ENCODE results near the gene TMEM9.

The TMEM9 gene

GRCh38 chr1:201110138-201110537 lies 44.1 kb downstream of the TMEM9 start:
- in situ Hi-C loops (cut with MboI; ENCODE audit: low sequenced_read_pairs): no loop called here

GRCh38 chr1:201109651-201110050 lies 44.6 kb downstream of the TMEM9 start:
- in situ Hi-C loops (cut with MboI; ENCODE audit: low sequenced_read_pairs): no loop called here

DNA sequence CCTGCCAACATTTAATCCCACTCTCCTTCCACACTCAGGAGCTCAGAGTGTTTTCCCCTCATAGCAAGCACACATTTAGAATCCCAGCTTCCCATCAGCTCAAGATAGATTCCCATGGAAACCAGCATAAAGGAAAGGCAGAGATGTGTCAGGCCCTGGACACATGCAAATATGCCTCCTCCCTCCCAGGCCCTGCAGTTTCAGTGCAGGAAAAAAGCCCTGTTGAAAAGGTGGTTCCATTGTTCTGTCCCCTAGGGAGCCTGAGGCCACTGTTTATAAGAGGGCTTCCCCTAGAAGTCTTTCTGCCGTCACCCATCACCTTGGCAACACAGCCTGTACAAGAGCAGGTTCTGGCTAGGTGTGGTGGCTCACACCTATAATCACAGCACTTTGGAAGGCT lies 45.7 kb downstream of the TMEM9 start:
- in situ Hi-C loops (cut with MboI; ENCODE audit: low sequenced_read_pairs): no loop called here

GRCh38 chr1:201105688-201106087 lies 48.6 kb downstream of the TMEM9 start:
- in situ Hi-C loops (cut with MboI; ENCODE audit: low sequenced_read_pairs): no loop called here

DNA sequence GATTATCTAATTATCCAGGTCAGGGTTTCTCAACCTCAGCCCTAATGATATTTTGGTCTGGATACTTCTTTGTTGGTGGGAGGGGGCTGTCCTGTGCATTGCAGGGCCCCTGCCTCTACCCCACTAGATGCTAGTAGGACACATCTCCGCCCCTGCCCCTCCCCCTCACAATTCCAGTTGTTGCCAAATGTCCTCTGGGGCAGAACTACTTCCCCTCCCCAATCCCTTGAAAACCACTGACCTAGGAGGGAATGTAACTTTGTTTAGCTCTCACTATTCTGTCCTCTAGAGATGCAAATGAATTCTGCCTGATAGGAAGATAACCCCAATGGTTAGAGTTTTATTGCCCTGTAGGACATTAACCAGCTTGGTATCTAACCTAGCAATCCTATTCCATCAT lies 50.1 kb downstream of the TMEM9 start:
- in situ Hi-C loops (cut with MboI; ENCODE audit: low sequenced_read_pairs): no loop called here

GRCh38 chr1:201103666-201104065 lies 50.6 kb downstream of the TMEM9 start:
- in situ Hi-C loops (cut with MboI; ENCODE audit: low sequenced_read_pairs): no loop called here

DNA sequence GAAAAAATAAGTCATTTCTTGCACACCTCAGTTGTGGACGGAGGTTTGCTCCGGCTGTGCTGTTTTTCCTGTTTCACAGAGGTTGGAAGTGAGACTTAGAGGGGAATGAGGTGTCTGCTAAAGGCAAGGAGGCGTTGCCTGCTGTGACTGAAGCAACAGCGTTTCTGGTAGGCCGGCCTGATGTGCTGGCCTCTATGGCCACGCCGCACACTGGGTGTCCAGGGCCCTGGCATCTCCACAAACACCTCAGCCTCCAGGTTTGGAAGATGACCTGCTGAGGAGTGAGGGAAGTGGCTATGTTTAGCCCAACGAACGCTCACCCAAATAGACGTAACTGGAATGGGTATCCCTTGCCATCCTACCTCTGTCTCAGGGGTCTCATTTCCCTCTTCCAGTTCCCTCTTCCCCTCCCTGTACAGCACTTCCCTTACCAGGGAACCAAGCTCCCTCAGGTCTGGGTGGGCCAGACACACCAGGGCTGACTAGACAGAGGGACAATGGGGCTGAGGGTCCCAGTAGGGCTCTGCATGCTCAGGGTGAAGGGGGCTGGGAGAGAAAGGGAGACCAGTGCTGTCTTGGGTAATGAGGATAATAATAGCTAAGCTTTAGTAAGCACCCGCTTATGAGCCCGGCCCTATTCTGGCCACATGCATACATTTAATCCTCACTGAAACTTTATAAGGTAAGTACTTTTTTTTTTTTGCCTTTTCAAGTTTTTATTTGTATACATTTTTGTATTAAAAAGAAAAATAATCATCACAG lies 53.9 kb downstream of the TMEM9 start:
- in situ Hi-C loops (cut with MboI; ENCODE audit: low sequenced_read_pairs): no loop called here

GRCh38 chr1:201098992-201099677 lies 55.1 kb downstream of the TMEM9 start:
- in situ Hi-C loops (cut with MboI; ENCODE audit: low sequenced_read_pairs): no loop called here

- in situ Hi-C loops (cut with MboI; ENCODE audit: low sequenced_read_pairs): no loop called here
Measured at GRCh38 chr1:201096977-201097856, 57.1 kb downstream of the TMEM9 start.

DNA sequence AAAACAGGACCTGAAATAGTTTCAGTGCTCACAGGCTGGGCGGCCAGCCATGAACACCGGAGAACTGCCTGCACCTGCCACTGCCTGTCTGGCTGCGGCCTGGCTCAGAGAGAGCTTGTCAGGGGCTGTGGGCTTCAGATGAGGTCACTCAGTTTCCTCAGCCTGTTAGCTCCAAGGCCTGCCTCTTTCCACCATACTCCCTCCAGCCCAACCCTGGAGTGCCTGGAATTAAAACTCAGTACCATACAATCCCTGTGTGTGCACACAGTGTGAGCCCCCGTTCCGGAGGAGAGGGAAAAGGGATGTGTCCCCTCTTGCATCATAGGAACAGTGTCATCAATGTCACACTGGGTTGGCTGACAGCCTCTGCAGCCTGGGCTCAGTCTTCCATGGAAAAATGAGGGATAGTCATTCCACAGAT lies 58.2 kb downstream of the TMEM9 start:
- in situ Hi-C loops (cut with MboI; ENCODE audit: low sequenced_read_pairs): no loop called here

DNA sequence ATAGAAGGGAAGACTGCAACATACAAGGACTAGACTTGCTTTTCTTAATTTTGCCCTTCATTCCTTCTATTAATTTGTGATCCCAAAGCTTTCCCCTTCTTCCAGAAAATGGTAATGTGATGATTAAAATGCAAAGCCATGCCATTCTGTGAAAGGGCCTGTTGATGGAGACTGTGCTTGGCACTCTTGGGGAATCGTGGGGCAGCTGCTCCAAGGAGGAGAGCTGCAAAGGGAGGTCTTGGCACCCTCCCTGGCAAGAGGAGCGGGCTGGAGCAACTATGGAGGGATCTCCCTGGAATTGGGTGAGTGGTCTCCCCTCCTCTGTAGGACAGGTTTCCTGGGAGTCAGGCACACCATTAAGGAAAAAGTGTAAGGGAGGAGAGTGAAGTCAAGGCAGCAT lies 58.7 kb downstream of the TMEM9 start:
- in situ Hi-C loops (cut with MboI; ENCODE audit: low sequenced_read_pairs): no loop called here

- in situ Hi-C loops (cut with MboI; ENCODE audit: low sequenced_read_pairs): no loop called here
Measured at GRCh38 chr1:201094832-201095231, 59.4 kb downstream of the TMEM9 start.

DNA sequence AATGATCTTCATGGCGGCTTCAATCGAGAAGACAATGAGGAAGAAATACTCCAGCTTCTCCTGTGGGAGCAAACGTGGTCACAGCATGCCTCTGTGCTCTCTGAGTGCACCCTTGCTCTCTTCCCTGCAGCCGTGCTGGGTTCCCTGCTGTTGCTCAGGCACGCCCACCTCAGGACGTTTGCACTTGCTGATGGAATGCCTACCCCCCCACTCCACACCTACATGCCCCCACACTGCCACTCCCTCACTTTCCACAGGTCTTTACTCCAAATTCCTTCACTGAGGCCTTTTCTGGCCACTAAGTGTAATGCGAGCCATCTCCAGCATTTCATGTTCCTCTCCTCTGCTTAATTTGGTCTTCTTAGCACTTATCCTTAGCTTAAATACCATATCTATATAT lies 60.3 kb downstream of the TMEM9 start:
- in situ Hi-C loops (cut with MboI; ENCODE audit: low sequenced_read_pairs): no loop called here

DNA sequence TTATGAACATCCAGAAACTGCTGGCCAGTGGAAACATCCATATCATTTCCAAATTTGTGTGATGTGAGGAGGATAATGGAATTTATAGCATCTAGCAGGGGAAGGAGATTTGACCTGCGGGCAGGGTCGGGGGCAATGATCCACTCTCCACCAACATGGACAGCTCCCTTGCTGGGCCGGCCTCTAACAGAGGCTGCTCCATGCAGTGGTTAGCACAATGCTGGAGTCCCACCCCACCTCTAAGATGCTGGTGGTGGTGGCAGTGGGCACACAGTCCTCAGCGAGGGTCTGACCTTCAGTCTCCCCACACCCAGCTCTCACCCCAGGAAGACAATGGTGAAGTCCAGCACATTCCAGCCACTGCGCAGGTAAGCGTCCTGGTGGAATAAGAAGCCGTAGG lies 60.7 kb downstream of the TMEM9 start:
- in situ Hi-C loops (cut with MboI; ENCODE audit: low sequenced_read_pairs): no loop called here

- in situ Hi-C loops (cut with MboI; ENCODE audit: low sequenced_read_pairs): no loop called here
Measured at GRCh38 chr1:201092738-201093137, 61.5 kb downstream of the TMEM9 start.

GRCh38 chr1:201091256-201091655 lies 63.0 kb downstream of the TMEM9 start:
- in situ Hi-C loops (cut with MboI; ENCODE audit: low sequenced_read_pairs): no loop called here

- in situ Hi-C loops (cut with MboI; ENCODE audit: low sequenced_read_pairs): no loop called here
Measured at GRCh38 chr1:201090541-201090940, 63.7 kb downstream of the TMEM9 start.

DNA sequence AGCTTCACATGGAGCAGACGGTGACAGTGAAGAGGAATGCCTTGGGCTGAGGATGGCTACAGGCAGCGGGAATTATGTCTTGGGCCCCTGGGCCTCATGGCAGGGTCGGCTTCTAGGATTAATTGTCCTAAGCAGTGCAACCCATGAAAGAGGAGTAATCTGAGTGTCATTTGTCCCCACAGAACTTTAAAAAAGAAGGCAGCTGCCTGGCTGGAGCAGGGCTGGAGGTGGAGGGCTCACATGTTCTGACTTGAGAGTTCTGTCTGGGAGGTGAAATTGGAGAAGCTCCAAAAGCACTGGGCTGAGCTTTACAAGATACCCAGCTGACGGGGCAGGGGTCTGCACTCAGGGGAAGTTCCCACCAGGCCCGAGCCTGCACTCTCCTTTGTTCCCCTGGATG lies 64.7 kb downstream of the TMEM9 start:
- in situ Hi-C loops (cut with MboI; ENCODE audit: low sequenced_read_pairs): no loop called here

- in situ Hi-C loops (cut with MboI; ENCODE audit: low sequenced_read_pairs): no loop called here
Measured at GRCh38 chr1:201088901-201089525, 65.3 kb downstream of the TMEM9 start.

- in situ Hi-C loops (cut with MboI; ENCODE audit: low sequenced_read_pairs): no loop called here
Measured at GRCh38 chr1:201088395-201088794, 65.9 kb downstream of the TMEM9 start.

All from HL-60/S4 treated with phorbol 12-myristate 13-acetate at 8.2 ng/mL for 4 days and 3 days (cell line).